GM18499 (cell line): ENCODE results near the gene USP38.
"Not testable (repeated sequence)": the region's sequence is repeated elsewhere in the genome, so short reads cannot be mapped to it uniquely, and the experiment has no call there.

Source experiments
- ATAC-seq: cut with Tn5 transposase; IDR thresholded peaks from one replicate; pipeline ENCODE4 v1.9.1; 2021; ENCODE audit warnings: moderate number of reproducible peaks; ENCODE audit not compliant: insufficient read depth, unreplicated experiment

The USP38 gene

GRCh38 chr4:143257356-143257755 lies 72.6 kb downstream of the USP38 start:
- ATAC-seq = no peak

DNA sequence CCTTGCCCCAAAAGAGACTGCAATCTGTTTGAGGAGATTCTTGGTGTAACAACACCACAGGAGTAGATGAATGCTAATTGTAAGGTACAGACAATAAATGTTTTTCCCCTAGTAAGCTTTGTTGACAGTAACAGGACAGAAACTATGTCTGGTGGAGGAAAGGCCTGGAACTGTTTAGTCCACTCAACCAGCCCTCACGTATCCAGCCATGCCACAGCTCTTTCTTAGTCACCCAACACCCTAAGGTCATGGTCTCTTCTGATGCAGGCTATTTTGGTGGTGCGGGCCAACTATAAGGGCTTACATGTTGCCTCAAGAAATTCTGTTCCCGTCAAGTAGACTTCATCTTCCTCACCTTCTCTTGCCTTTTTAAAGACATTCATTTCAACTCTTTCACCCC lies 76.0 kb downstream of the USP38 start:
- ATAC-seq = no peak

GRCh38 chr4:143262838-143263237 lies 78.1 kb downstream of the USP38 start:
- ATAC-seq = no peak

DNA sequence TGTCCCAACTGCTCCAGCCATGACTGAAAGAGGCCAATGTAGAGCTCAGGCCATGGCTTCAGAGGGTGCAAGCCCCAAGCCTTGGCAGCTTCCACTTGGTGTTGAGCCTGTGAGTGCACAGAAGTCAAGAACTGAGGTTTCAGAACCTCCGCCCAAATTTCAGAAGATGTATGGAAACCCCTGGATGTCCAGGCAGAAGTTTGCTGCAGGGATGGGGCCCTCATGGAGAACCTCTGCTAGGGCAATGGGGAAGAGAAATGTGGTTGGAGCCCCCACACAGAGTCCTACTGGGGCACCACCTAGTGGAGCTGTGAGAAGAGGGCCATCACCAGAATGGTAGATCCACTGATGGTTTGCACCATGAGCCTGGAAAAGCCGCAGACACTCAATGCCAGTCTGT lies 83.0 kb downstream of the USP38 start:
- not testable (repeated sequence) for ATAC-seq

DNA sequence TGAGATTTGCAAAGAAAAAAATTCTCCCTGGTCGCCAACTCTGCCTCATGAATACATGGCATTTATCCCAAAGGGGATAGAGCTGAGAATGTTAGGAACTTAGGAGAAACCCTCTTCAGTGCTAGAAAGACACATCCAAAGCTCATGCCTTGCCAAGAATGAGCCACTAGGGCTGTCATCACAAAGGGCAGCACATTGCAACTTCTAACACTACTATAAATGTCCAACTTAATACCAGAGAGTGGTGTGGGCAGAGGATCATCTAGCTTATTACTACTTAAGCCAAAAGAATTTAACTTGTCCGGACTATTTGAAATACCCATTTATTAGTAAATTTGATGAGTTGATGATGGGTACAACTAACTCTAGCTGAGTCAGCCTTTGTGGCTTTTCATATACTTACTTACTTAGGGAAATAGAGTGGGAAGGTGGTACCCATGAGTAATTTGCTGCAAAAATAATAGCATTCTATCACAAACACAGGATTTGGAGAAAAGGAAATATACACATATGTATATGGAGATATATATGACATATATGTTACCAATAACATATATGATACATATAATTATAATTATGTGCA lies 85.6 kb downstream of the USP38 start:
- ATAC-seq = no peak
